ENCODE data around the gene KRT40. TPM values are rescaled to one million over a fixed set of nuclear protein-coding genes. Genes with fewer than 3 reads are reported as not detected.

The KRT40 gene
- total RNA-seq, 1 donor from 2014 or later, result not detected

DNA sequence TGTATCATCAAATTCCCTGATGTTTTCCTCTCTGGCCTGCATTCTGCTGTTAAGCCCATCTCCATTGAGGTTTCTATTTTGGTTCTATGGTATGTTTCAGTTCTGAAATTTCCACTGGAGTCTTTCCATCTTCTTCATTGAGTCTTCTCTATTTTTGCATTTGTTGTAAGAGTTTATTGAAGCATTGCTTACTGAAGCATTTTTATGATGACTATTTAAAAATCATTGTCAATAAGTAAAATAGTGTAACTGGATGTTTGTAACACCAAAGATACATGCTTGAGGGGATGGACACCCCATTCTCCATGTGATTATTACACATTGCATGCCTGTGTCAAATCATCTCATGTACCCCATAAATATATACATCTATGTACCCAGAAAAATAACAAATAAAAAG is 8.6 kb downstream of the KRT40 start:
- no peak overlapping the region for H3K4me3 Mint-ChIP-seq
- no peak overlapping the region for H3K27ac Mint-ChIP-seq (ENCODE audit: unreplicated experiment)
- H3K36me3 Mint-ChIP-seq (ENCODE audit: low read depth), result no peaks in the 10 kb centered on the region
- H3K4me1 Mint-ChIP-seq, result peaks cover 3% of the 10 kb centered on the region
- DNase-seq (ENCODE audit: low read depth, low spot score), result no peak
- no peaks in the 10 kb centered on the region for H3K9me3 Mint-ChIP-seq
- TF ChIP-seq CTCF (conservative IDR thresholded peaks at IDR 0.05), result no peak
- peaks cover 7% of the 10 kb centered on the region for H3K27me3 Mint-ChIP-seq (ENCODE audit: low read depth)

DNA sequence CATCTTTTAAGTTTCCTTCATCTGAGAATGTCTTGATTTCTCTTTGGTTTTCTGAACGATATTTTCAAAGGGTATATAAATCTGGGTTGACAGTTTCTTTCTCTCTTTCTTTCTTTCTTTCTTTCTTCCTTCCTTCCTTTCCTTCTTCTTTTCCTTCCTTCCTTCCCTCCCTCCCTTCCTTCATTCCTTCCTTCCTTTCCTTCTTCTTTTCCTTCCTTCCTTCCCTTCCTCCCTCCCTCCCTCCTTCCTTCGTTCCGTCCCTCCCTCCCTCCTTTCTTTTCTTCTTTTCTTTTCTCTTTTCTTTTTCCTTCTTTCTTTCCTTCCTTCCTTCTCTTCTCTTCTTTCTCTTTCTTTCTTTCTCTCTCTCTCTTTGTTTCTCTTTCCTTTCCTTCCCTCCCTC is 9.8 kb downstream of the KRT40 start:
- Mint-ChIP-seq H3K9me3 (no peaks in the 10 kb centered on the region), H3K36me3 (ENCODE audit: low read depth) (no peaks in the 10 kb centered on the region), H3K4me1 (peaks cover under 1% of the 10 kb centered on the region), H3K27ac (ENCODE audit: unreplicated experiment) (no peak overlapping the region), H3K4me3 (no peak overlapping the region), H3K27me3 (ENCODE audit: low read depth) (peaks cover 4% of the 10 kb centered on the region)
- no peak for DNase-seq (ENCODE audit: low read depth, low spot score)
- no peak for TF ChIP-seq CTCF (conservative IDR thresholded peaks at IDR 0.05)

DNA sequence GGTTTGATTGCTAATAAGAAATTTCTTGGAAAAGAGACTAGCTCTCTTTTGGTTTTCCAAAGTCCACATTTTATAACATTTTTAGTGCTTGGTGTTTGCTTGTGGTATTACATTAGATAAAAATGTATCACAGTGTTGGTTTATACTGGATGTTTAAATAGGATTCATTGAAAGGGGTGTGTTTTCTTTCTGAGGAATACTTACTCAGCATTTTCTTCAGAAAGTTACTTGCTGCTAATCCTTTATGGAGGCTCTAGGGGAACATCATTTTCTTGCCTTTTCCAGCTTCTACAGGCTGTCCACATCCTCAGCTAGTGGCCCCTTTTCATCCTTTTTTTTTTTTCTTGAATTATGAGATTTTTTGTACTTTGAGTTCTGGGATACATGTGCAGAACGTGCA is 16.5 kb downstream of the KRT40 start:
- H3K36me3 Mint-ChIP-seq (ENCODE audit: low read depth), result no peaks in the 10 kb centered on the region
- no peak for DNase-seq (ENCODE audit: low read depth, low spot score)
- H3K4me1 Mint-ChIP-seq, result no peaks in the 10 kb centered on the region
- H3K27ac Mint-ChIP-seq (ENCODE audit: unreplicated experiment), result no peak overlapping the region
- peaks cover 3% of the 10 kb centered on the region for H3K9me3 Mint-ChIP-seq
- peaks cover 8% of the 10 kb centered on the region for H3K27me3 Mint-ChIP-seq (ENCODE audit: low read depth)
- no peak for TF ChIP-seq CTCF (conservative IDR thresholded peaks at IDR 0.05)
- H3K4me3 Mint-ChIP-seq, result no peak overlapping the region

DNA sequence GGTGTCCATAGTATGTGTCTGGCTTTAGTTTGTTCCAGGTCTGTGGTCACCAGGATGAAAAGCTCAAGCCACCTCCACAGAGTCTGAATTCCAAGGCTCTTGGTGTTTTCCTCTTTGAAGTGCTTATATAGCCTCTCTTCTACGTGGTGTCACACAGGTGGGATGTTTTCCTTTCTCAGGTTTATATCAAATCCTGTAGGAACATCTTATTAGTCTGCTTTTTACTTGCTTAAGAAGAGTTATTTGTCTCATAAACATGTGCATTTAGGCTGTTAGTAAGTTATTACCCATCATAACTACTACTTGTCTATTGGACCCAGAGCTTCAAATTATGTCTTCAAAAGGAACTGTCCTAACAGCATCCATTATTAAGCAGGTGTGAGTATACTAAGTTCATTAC is 17.3 kb downstream of the KRT40 start, which contains the start of gene KRT39:
KRT39 (minus strand) TSS at position 101 of the 400 bp plus-strand sequence; CDS start at position 9, 92 bp downstream.
- Mint-ChIP-seq H3K9me3 (peaks cover 3% of the 10 kb centered on the region), H3K27ac (ENCODE audit: unreplicated experiment) (no peak within 1 kb of the TSS), H3K4me3 (no peak within 1 kb of the TSS), H3K27me3 (ENCODE audit: low read depth) (peaks cover 8% of the 10 kb centered on the region), H3K4me1 (no peaks in the 10 kb centered on the region), H3K36me3 (ENCODE audit: low read depth) (no peaks in the 10 kb centered on the region)
- DNase-seq (ENCODE audit: low read depth, low spot score), result no peak
- no peak for TF ChIP-seq CTCF (conservative IDR thresholded peaks at IDR 0.05)

- DNase-seq (ENCODE audit: low read depth, low spot score), result no peak
- peak; percentile 65 for TF ChIP-seq CTCF (conservative IDR thresholded peaks at IDR 0.05)
- H3K4me3 Mint-ChIP-seq, result no peak overlapping the region
- H3K36me3 Mint-ChIP-seq (ENCODE audit: low read depth), result no peaks in the 10 kb centered on the region
- peaks cover 3% of the 10 kb centered on the region for H3K9me3 Mint-ChIP-seq
- no peaks in the 10 kb centered on the region for H3K4me1 Mint-ChIP-seq
- H3K27me3 Mint-ChIP-seq (ENCODE audit: low read depth), result peaks cover 8% of the 10 kb centered on the region
- H3K27ac Mint-ChIP-seq (ENCODE audit: unreplicated experiment), result no peak overlapping the region
Observed at GRCh38 chr17:40963838-40964237, 20.3 kb downstream of the KRT40 start.

All from neural crest cell (in vitro differentiated cells).